NB4 (cell line): ENCODE measurements around the gene PPME1.

Experiments
- DNase-seq: peaks from one replicate; pipeline ENCODE4 v3.0.0; 2010; ENCODE audit warnings: low read depth
- H3K4me3 ChIP-seq: one replicate; pipeline ENCODE4 v1.5.1; 2011; ENCODE audit warnings: mild to moderate bottlenecking, low read depth, low read length, moderate library complexity
- CTCF ChIP-seq: IDR thresholded peaks from one replicate; pipeline ENCODE4 v1.5.1; 2012; ENCODE audit warnings: low read depth, low read length
- MAX ChIP-seq: IDR thresholded peaks from 2 replicates; pipeline ENCODE4 v1.6.1; 2011; ENCODE audit warnings: low read depth, low read length
- MYC ChIP-seq: IDR thresholded peaks from 2 replicates; pipeline ENCODE4 v1.6.1; 2011; ENCODE audit warnings: low read depth, low read length
- POLR2A ChIP-seq: IDR thresholded peaks from 2 replicates; pipeline ENCODE4 v1.6.1; 2011; ENCODE audit warnings: mild to moderate bottlenecking; ENCODE audit not compliant: insufficient read length; ENCODE audit errors: extremely low read depth

Gene PPME1

GRCh38 chr11:74169738-74170458, 1.2 kb upstream of the PPME1 start:
- H3K4me3 ChIP-seq, result peak overlapping the region; percentile 85
- TF ChIP-seq MAX, result no peak
- no peak for TF ChIP-seq MYC
- no peak for TF ChIP-seq POLR2A
- no peak for TF ChIP-seq CTCF
- DNase-seq, result peak; percentile 31

GRCh38 chr11:74171630-74171968, 510 bp downstream of the PPME1 start:
- H3K4me3 ChIP-seq, result peak overlapping the region; percentile 87
- TF ChIP-seq CTCF, result no peak
- TF ChIP-seq MAX, result no peak
- TF ChIP-seq MYC, result no peak
- TF ChIP-seq POLR2A, result no peak
- DNase-seq, result no peak

- H3K4me3 ChIP-seq, result peak overlapping the region; percentile 87
- TF ChIP-seq CTCF, result no peak
- no peak for TF ChIP-seq POLR2A
- TF ChIP-seq MYC, result no peak
- TF ChIP-seq MAX, result no peak
- peak; percentile 16 for DNase-seq
Observed at GRCh38 chr11:74171997-74172396, 908 bp downstream of the PPME1 start.

GRCh38 chr11:74175920-74176319, 4.8 kb downstream of the PPME1 start:
- no peak for TF ChIP-seq CTCF
- TF ChIP-seq MAX, result no peak
- TF ChIP-seq POLR2A, result no peak
- no peak for TF ChIP-seq MYC
- DNase-seq, result no peak
- no peak overlapping the region for H3K4me3 ChIP-seq

- TF ChIP-seq CTCF, result no peak
- TF ChIP-seq POLR2A, result no peak
- no peak for TF ChIP-seq MYC
- TF ChIP-seq MAX, result no peak
- DNase-seq, result no peak
Observed at GRCh38 chr11:74179234-74180052, 8.4 kb downstream of the PPME1 start.

More at GRCh38 chr11:74179234-74180052, 8.4 kb downstream of the PPME1 start:
- H3K4me3 ChIP-seq, result no peak overlapping the region
